K562 (cell line): ENCODE results near the gene ODC1. TPM values are rescaled to one million over a fixed set of nuclear protein-coding genes. Genes with fewer than 3 reads are reported as not detected.

Experiments used
- ATAC-seq: fragments of 200-7000 bp; cut with Tn5 transposase; 3 replicates; pipeline ENCODE4 v1.9.1; 2020; ENCODE audit warnings: moderate library complexity
- BruUV-seq: library from RNA; stranded (reverse); fragments of 400-500 nt; replicated peaks from 2 replicates; lab custom pipeline; 2021; lab: Mats Ljungman, UMichigan
- CTCF ChIA-PET: fragments of 300-600 bp; formaldehyde crosslinking; extraction: SDS; loops from one replicate; lab custom pipeline; 2021; ENCODE audit warnings: low intra/inter-chr PET ratio; lab: Yijun Ruan, JAX
- POLR2A ChIA-PET: fragments of 300-600, 350-650 bp; sonication (Branson Sonifier 250); formaldehyde crosslinking; extraction: SDS; loops from one replicate; lab custom pipeline; 2021; ENCODE audit warnings: antibody characterized with exemption, inconsistent platforms; lab: Yijun Ruan, JAX
- DNase-seq, 4 experiments: peaks; one replicate each; pipeline versions ENCODE4 v3.0.0 to v3.0.0-alpha.2; 2011 to 2018; ENCODE audit warnings: low spot score in 3 of 4, mixed read lengths in 3 of 4; ENCODE audit errors: extremely low read depth in 1 of 4
- FAIRE-seq: peaks from 2 replicates; lab custom pipeline; 2011; peaks lifted over from hg19 to GRCh38; lab: Jason Lieb, UNC
- H2AFZ ChIP-seq: 2 replicates; pipeline ENCODE4 v1.6.0; 2011; ENCODE audit warnings: low read depth, low read length, control low read depth, inconsistent platforms
- H3K27ac ChIP-seq: fragments of 200-600 bp; 3 replicates; pipeline ENCODE4 v1.8.0; 2011; ENCODE audit warnings: low read depth, mild to moderate bottlenecking, control low read depth, inconsistent platforms, low read length, moderate library complexity, mixed read lengths; ENCODE audit errors: extremely low read depth
- H3K27me3 ChIP-seq, 2 experiments: fragments of 300-600 bp in 1 of 2; 2 replicates in 1 of 2; 3 replicates in 1 of 2; pipeline versions ENCODE4 v1.6.0 to v1.8.0; 2011; ENCODE audit warnings: inconsistent platforms in 2 of 2, low read length in 2 of 2, mild to moderate bottlenecking in 1 of 2, mixed read lengths in 1 of 2, moderate library complexity in 1 of 2; ENCODE audit not compliant: control insufficient read depth in 2 of 2, insufficient read depth in 2 of 2
- H3K36me3 ChIP-seq: fragments of 300-600 bp; 3 replicates; pipeline ENCODE4 v1.8.0; 2011; ENCODE audit warnings: mild to moderate bottlenecking, low read length, inconsistent platforms; ENCODE audit not compliant: control insufficient read depth, insufficient read depth
- H3K4me1 ChIP-seq, 2 experiments: fragments of 200-600 bp in 1 of 2; replicated peaks in 1 of 2; 2 replicates in 1 of 2; 3 replicates in 1 of 2; pipeline versions ENCODE4 v1.5.1 to v1.8.0; 2011; ENCODE audit warnings: inconsistent platforms in 2 of 2, low read length in 2 of 2, mild to moderate bottlenecking in 1 of 2, mixed read lengths in 1 of 2, moderate library complexity in 1 of 2; ENCODE audit not compliant: control insufficient read depth in 2 of 2, insufficient read depth in 2 of 2
- H3K4me2 ChIP-seq: 2 replicates; pipeline ENCODE4 v1.6.1; 2011; ENCODE audit warnings: low read length, control low read depth, inconsistent platforms, mixed read lengths; ENCODE audit not compliant: insufficient read depth
- H3K4me3 ChIP-seq: fragments of 200-600 bp; sonication (generic), shearing (Covaris generic); 2 replicates; pipeline ENCODE4 v1.5.1; 2016; ENCODE audit warnings: control low read depth, inconsistent platforms
- H3K79me2 ChIP-seq: fragments of 200-600 bp; 3 replicates; pipeline ENCODE4 v1.8.0; 2011; ENCODE audit warnings: low read length, inconsistent platforms; ENCODE audit not compliant: control insufficient read depth, insufficient read depth
- H3K9ac ChIP-seq, 2 experiments: 2 replicates each; pipeline versions ENCODE4 v1.6.0 to v1.6.1; 2011; ENCODE audit warnings: low read depth in 2 of 2, low read length in 2 of 2, control low read depth in 1 of 2, inconsistent platforms in 1 of 2, mild to moderate bottlenecking in 1 of 2, mixed read lengths in 1 of 2; ENCODE audit not compliant: insufficient read depth in 1 of 2
- H3K9me1 ChIP-seq: one replicate; pipeline ENCODE4 v1.6.0; 2011; ENCODE audit warnings: inconsistent platforms, mild to moderate bottlenecking, low read length, moderate library complexity; ENCODE audit not compliant: control insufficient read depth, insufficient read depth
- H3K9me3 ChIP-seq: replicated peaks from 2 replicates; pipeline ENCODE4 v1.5.1; 2011; ENCODE audit warnings: low read depth, low read length, inconsistent platforms; ENCODE audit not compliant: control insufficient read depth, insufficient read depth
- H4K20me1 ChIP-seq: replicated peaks from 2 replicates; pipeline ENCODE4 v1.6.1; 2011; ENCODE audit warnings: low read length, inconsistent platforms, mixed read lengths; ENCODE audit not compliant: control insufficient read depth, insufficient read depth
- BRD4 ChIP-seq: fragments of 200-600 bp; sonication (generic); IDR thresholded peaks from 2 replicates; pipeline ENCODE4 v1.6.1; 2017; ENCODE audit warnings: inconsistent platforms
- BRD9 ChIP-seq: fragments of 450-650 bp; IDR thresholded peaks from 2 replicates; pipeline ENCODE4 v1.6.1; 2018; ENCODE audit warnings: low read depth; ENCODE audit not compliant: partially characterized antibody
- DMBX1 ChIP-seq: fragments of 250-450 bp; sonication (Bioruptor Pico); IDR thresholded peaks from 2 replicates; pipeline ENCODE4 v1.8.0; 2022; ENCODE audit warnings: inconsistent platforms, mild to moderate bottlenecking, moderate library complexity, borderline replicate concordance
- GABPB1 ChIP-seq: sonication (generic); formaldehyde crosslinking; IDR thresholded peaks from 2 replicates; pipeline ENCODE4 v1.8.0; 2022; ENCODE audit warnings: mild to moderate bottlenecking, missing genetic modification reagents
- HNRNPLL ChIP-seq: fragments of 200-400 bp; formaldehyde crosslinking; IDR thresholded peaks from 2 replicates; pipeline ENCODE4 v1.6.1; 2017; ENCODE audit warnings: low read length, low read depth, mild to moderate bottlenecking; ENCODE audit not compliant: poor library complexity, severe bottlenecking
- PTTG1 ChIP-seq: fragments of 450-650 bp; IDR thresholded peaks from 2 replicates; pipeline ENCODE4 v1.6.1; 2016; ENCODE audit warnings: low read depth, mild to moderate bottlenecking, missing genetic modification characterization, missing compliant biosample characterization
- PYGO2 ChIP-seq: fragments of 450-650 bp; IDR thresholded peaks from 2 replicates; pipeline ENCODE4 v1.6.1; 2016; ENCODE audit warnings: mild to moderate bottlenecking, missing genetic modification characterization, moderate library complexity, missing compliant biosample characterization
- RBBP5 ChIP-seq: fragments of 200-600 bp; sonication (generic); IDR thresholded peaks from 2 replicates; pipeline ENCODE4 v1.6.1; 2012; ENCODE audit warnings: borderline replicate concordance, mild to moderate bottlenecking, low read length, control low read depth, inconsistent platforms; ENCODE audit not compliant: insufficient read depth, poor library complexity, severe bottlenecking
- RBM34 ChIP-seq: fragments of 200-400 bp; formaldehyde crosslinking; IDR thresholded peaks from 2 replicates; pipeline ENCODE4 v1.6.1; 2018; ENCODE audit warnings: low read length, borderline replicate concordance; ENCODE audit not compliant: insufficient read depth
- ZNF253 ChIP-seq: fragments of 250-450 bp; sonication (Bioruptor Pico); conservative IDR thresholded peaks from 2 replicates; pipeline ENCODE4 v1.6.1; 2021; ENCODE audit warnings: mild to moderate bottlenecking
- ZNF408 ChIP-seq: fragments of 250-450 bp; sonication (Bioruptor Pico); IDR thresholded peaks from 2 replicates; pipeline ENCODE4 v1.4.0; 2020; ENCODE audit warnings: low read depth, mild to moderate bottlenecking, moderate library complexity
- WGBS: fragments of 100-300 bp; shearing (Covaris generic); methylation state at CpG from one replicate; pipeline ENCODE4 v1.1.6; 2016; ENCODE audit warnings: low coverage, mixed read lengths; ENCODE audit not compliant: insufficient coverage; ENCODE audit errors: missing lambda C conversion rate; 5-methylcytosine and 5-hydroxymethylcytosine counted together
- in situ Hi-C: fragments of 300-500 bp; cut with MboI; formaldehyde crosslinking; loops from 4 replicates; pipeline ENCODE4 v1.15.0; 2018; ENCODE audit warnings: inconsistent platforms, mixed read lengths
- intact Hi-C: fragments of 100-400 bp; cut with micrococcal nuclease; formaldehyde crosslinking; loops from 2 replicates; pipeline ENCODE4 v1.14.2; 2022
- polyA plus RNA-seq, 8 experiments: library from polyadenylated mRNA; depleted of rRNA in 4 of 8; stranded (reverse) in 5 of 8; unstranded in 3 of 8; fragments of >200 nt; fragmentation: Nextera tagmentation in 2 of 8; fragmentation: Illumina TruSeq in 1 of 8; extraction: Ambion mirVana in 2 of 8; extraction: Trizol in 1 of 8; gene quantifications; 2 replicates each; pipeline versions ENCODE4 v1.2.1 to v1.2.3, GENCODE V29; 2011 to 2014; ENCODE audit warnings: inconsistent platforms in 1 of 8, missing spikeins in 1 of 8
- total RNA-seq, 7 experiments: library from RNA; depleted of rRNA in 6 of 7; stranded (reverse); fragments of >200 nt in 6 of 7; fragmentation: Illumina TruSeq in 2 of 7; extraction: Trizol in 2 of 7; gene quantifications; 2 replicates each; pipeline versions ENCODE4 v1.2.1 to v1.2.3, GENCODE V29; 2011 to 2021; ENCODE audit warnings: low replicate concordance in 1 of 7
- TF ChIP-seq, protein P1 (sequence below): fragments of 250-450 bp; sonication (Bioruptor Pico); IDR thresholded peaks from 2 replicates; pipeline ENCODE4 v1.8.0; 2022; ENCODE audit warnings: moderate library complexity, mild to moderate bottlenecking, inconsistent platforms
- TF ChIP-seq, protein P2 (sequence below): fragments of 450-650 bp; IDR thresholded peaks from 2 replicates; pipeline ENCODE4 v1.6.1; 2017; ENCODE audit warnings: antibody characterized with exemption
- TF ChIP-seq, protein P3 (sequence below): fragments of 450-650 bp; formaldehyde crosslinking; conservative IDR thresholded peaks from 2 replicates; pipeline ENCODE4 v1.4.0; 2022; ENCODE audit warnings: mild to moderate bottlenecking, missing genetic modification characterization

The ODC1 gene
- total and polyA plus RNA-seq, 9 of the 15 experiments (the other 6 are each of a cell fraction or from before 2014, with no cell fraction given), result 142 to 563 (median 457) TPM

DNA sequence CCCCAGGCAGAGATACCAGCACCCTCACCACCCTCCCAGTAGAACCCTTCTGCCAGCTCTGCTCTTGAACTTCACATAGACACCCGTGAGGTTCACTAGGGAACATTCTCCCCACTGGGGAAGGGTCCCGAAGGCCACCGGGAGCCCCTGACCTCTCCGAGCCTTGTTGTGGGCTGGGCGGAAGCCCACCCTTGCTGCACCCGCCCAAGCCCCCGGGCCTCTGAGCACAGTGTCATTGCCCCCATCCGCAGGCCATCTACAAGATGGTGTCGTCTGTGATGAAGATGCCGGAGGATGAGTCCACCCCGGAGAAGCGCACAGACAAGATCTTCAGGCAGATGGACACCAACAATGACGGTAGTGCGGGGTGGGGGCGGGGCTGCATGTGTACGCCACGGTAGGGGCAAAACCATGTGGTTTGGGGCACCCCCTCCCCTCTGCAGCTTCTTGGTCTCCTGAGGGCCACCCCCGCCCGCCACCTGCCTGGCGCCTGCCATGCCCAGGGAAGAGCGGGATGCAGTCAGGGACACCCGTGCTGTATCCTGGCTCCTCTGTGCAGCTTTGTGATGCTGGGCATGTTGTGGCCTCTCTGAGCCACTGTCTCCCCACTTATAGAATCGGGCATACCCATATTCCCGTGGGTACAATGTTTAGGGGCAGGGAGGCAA, 25.3 kb downstream of the ODC1 start:
- in situ Hi-C loops, result loop anchor here (25.0 kb wide), 1 partner anchor 161 kb away; no protein-coding TSS in a partner anchor
- Histone ChIP-seq H3K9me3 (no peaks in the 10 kb centered on the region), H3K9me1 (no peaks in the 10 kb centered on the region), H3K36me3 (peaks cover 33% of the 10 kb centered on the region; the same call in 2 of the 3 replicates), H3K4me3 (no peak overlapping the region), H3K27ac (no peak overlapping the region), H4K20me1 (0 out of 2 replicates have a peak, but pooled peaks cover 3% of the 10 kb centered on the region), H3K27me3 (no peaks in the 10 kb centered on the region), H3K4me2 (no peak overlapping the region), H2AFZ (no peak overlapping the region), H3K4me1 (peaks cover 0 to 8% of the 10 kb centered on the region in 2 experiments; a peak in 2 of 5 replicates), H3K79me2 (no peaks in the 10 kb centered on the region), H3K9ac (no peak overlapping the region)
- CTCF ChIA-PET, result no interaction called here
- TF ChIP-seq ZNF408 (CRISPR knock-in tag), result no peak
- no peak for TF ChIP-seq ZNF253
- TF ChIP-seq GABPB1 (CRISPR knock-in tag), result no peak
- TF ChIP-seq RBBP5, result no peak
- TF ChIP-seq PTTG1 (tag), result no peak
- TF ChIP-seq, protein P1, sequence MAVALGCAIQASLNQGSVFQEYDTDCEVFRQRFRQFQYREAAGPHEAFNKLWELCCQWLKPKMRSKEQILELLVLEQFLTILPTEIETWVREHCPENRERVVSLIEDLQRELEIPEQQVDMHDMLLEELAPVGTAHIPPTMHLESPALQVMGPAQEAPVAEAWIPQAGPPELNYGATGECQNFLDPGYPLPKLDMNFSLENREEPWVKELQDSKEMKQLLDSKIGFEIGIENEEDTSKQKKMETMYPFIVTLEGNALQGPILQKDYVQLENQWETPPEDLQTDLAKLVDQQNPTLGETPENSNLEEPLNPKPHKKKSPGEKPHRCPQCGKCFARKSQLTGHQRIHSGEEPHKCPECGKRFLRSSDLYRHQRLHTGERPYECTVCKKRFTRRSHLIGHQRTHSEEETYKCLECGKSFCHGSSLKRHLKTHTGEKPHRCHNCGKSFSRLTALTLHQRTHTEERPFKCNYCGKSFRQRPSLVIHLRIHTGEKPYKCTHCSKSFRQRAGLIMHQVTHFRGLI (CRISPR knock-in tag), result no peak
- TF ChIP-seq RBM34, result no peak
- no peak for TF ChIP-seq BRD4
- TF ChIP-seq, protein P2, sequence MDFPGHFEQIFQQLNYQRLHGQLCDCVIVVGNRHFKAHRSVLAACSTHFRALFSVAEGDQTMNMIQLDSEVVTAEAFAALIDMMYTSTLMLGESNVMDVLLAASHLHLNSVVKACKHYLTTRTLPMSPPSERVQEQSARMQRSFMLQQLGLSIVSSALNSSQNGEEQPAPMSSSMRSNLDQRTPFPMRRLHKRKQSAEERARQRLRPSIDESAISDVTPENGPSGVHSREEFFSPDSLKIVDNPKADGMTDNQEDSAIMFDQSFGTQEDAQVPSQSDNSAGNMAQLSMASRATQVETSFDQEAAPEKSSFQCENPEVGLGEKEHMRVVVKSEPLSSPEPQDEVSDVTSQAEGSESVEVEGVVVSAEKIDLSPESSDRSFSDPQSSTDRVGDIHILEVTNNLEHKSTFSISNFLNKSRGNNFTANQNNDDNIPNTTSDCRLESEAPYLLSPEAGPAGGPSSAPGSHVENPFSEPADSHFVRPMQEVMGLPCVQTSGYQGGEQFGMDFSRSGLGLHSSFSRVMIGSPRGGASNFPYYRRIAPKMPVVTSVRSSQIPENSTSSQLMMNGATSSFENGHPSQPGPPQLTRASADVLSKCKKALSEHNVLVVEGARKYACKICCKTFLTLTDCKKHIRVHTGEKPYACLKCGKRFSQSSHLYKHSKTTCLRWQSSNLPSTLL, result no peak
- no peak for TF ChIP-seq PYGO2
- TF ChIP-seq, protein P3, sequence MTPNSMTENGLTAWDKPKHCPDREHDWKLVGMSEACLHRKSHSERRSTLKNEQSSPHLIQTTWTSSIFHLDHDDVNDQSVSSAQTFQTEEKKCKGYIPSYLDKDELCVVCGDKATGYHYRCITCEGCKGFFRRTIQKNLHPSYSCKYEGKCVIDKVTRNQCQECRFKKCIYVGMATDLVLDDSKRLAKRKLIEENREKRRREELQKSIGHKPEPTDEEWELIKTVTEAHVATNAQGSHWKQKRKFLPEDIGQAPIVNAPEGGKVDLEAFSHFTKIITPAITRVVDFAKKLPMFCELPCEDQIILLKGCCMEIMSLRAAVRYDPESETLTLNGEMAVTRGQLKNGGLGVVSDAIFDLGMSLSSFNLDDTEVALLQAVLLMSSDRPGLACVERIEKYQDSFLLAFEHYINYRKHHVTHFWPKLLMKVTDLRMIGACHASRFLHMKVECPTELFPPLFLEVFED (CRISPR knock-in tag), result no peak
- no peak for TF ChIP-seq DMBX1 (CRISPR knock-in tag)
- no peak for TF ChIP-seq BRD9
- TF ChIP-seq HNRNPLL, result no peak
- intact Hi-C loops, result no loop called here
- ATAC-seq (no peak), FAIRE-seq (no peak), DNase-seq (no peak)
- WGBS, result 90% methylated on average over 23 of the region's 24 CpGs
- no TSS peak for BruUV-seq
- POLR2A ChIA-PET, result interaction anchor here (0.5 kb wide), 1 partner anchor 1121 kb away, joined by 3 read pairs; no protein-coding TSS in a partner anchor
